ENCODE data around the gene USP47.

DNA sequence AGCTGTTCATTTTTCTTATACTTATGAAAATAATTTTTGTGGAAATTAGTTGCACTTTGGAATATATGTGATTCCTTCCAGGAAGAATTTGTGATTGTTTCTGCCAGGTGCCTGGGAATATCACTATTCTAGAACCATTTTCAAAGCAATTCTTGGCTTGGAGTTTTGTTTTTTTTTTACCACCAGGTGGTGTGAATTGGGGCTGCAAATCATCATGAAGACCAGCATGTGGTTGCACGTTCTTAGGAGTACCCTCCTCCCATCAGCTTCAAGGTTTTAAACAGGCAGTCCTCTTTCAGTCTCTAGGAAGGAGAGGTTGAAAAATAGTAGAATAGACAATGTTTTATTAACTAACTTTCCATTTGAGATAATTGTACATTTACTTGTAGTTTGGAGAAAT, 25.9 kb downstream of the USP47 start:
- TF ChIP-seq, protein P1, sequence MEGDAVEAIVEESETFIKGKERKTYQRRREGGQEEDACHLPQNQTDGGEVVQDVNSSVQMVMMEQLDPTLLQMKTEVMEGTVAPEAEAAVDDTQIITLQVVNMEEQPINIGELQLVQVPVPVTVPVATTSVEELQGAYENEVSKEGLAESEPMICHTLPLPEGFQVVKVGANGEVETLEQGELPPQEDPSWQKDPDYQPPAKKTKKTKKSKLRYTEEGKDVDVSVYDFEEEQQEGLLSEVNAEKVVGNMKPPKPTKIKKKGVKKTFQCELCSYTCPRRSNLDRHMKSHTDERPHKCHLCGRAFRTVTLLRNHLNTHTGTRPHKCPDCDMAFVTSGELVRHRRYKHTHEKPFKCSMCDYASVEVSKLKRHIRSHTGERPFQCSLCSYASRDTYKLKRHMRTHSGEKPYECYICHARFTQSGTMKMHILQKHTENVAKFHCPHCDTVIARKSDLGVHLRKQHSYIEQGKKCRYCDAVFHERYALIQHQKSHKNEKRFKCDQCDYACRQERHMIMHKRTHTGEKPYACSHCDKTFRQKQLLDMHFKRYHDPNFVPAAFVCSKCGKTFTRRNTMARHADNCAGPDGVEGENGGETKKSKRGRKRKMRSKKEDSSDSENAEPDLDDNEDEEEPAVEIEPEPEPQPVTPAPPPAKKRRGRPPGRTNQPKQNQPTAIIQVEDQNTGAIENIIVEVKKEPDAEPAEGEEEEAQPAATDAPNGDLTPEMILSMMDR (IDR thresholded peaks at IDR 0.05): no peak
- no peak for TF ChIP-seq POLR2A (IDR thresholded peaks at IDR 0.05)

All from lower leg skin (tissue), 3 donors.